Fibroblast of pulmonary artery (primary cell): ENCODE results near the gene PCYT1A.

ENCODE experiments used
- DNase-seq: peaks from one replicate; pipeline ENCODE4 v3.0.0-alpha.2; 2010; ENCODE audit warnings: low read depth
- H3K4me3 ChIP-seq: replicated peaks from 2 replicates; pipeline ENCODE4 v1.5.1; 2011; ENCODE audit warnings: low read depth, mild to moderate bottlenecking, control low read depth, low read length, moderate library complexity
- CTCF ChIP-seq: IDR thresholded peaks from 2 replicates; pipeline ENCODE4 v1.5.1; 2011; ENCODE audit warnings: mild to moderate bottlenecking, control low read depth, low read length, inconsistent platforms; ENCODE audit errors: missing control alignments

Gene PCYT1A

GRCh38 chr3:196326936-196327335, 39.4 kb upstream of the PCYT1A start:
- no peak overlapping the region for H3K4me3 ChIP-seq
- no peak for TF ChIP-seq CTCF
- no peak for DNase-seq

GRCh38 chr3:196323691-196324090, 36.2 kb upstream of the PCYT1A start:
- H3K4me3 ChIP-seq, result no peak overlapping the region
- peak; percentile 28 for DNase-seq
- peak; percentile 23 for TF ChIP-seq CTCF

DNA sequence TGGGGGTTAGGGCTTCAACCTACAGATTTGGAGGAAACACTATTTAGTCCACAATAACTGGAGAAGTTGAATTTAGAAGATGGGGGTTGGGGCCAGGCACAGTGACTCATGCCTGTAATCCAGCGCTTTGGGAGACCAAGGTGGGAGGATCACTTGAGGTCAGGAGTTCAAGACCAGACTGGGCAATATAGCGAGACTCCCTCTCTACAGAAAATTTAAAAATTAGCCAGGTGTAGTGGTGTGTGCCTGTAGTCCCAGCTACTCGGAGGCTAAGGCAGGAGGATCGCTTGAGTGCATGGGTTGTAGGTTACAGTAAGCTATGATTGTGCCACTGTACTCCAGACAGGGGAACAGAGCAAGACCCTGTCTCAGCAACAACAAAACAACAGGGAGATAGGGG, 35.5 kb upstream of the PCYT1A start:
- H3K4me3 ChIP-seq, result no peak overlapping the region
- no peak for TF ChIP-seq CTCF
- DNase-seq, result no peak

GRCh38 chr3:196321162-196321561, 33.6 kb upstream of the PCYT1A start:
- no peak overlapping the region for H3K4me3 ChIP-seq
- no peak for DNase-seq
- no peak for TF ChIP-seq CTCF

GRCh38 chr3:196320137-196320536, 32.6 kb upstream of the PCYT1A start:
- no peak overlapping the region for H3K4me3 ChIP-seq
- no peak for DNase-seq
- TF ChIP-seq CTCF, result no peak

GRCh38 chr3:196317687-196318467, 30.4 kb upstream of the PCYT1A start, which contains the start of gene DYNLT2B:
DYNLT2B (minus strand) TSS chr3:196318240; CDS start chr3:196318152, 88 bp downstream.
- H3K4me3 ChIP-seq, result peak within 1 kb of the TSS; percentile 83
- no peak for TF ChIP-seq CTCF
- DNase-seq, result peak; percentile 89

- DNase-seq, result peak; percentile 20
- H3K4me3 ChIP-seq, result peak overlapping the region; percentile 83
These were observed 29.5 kb upstream of the PCYT1A start for GRCh38 chr3:196316799-196317686.
